Smooth muscle cell (in vitro differentiated cells): Measurements from ENCODE around the gene PXDN. TPM values are rescaled to one million over a fixed set of nuclear protein-coding genes. Genes with fewer than 3 reads are reported as not detected.

Experiments
- DNase-seq: peaks from one replicate; lab custom pipeline; 2025; ENCODE audit not compliant: unreplicated experiment; lab: John Stamatoyannopoulos, UW
- H2AFZ ChIP-seq: fragments of 200-600 bp; sonication (generic); 2 replicates; pipeline ENCODE4 v1.6.0; 2016; ENCODE audit warnings: antibody characterized with exemption, low read depth, mild to moderate bottlenecking
- H3F3A ChIP-seq: fragments of 200-600 bp; sonication (generic); 2 replicates; pipeline ENCODE4 v1.6.0; 2017; ENCODE audit warnings: antibody characterized with exemption, low read depth
- H3K27ac ChIP-seq: fragments of 200-600 bp; sonication (generic); 2 replicates; pipeline ENCODE4 v1.5.1; 2016; ENCODE audit warnings: low read depth, mild to moderate bottlenecking
- H3K27me3 ChIP-seq: fragments of 200-600 bp; sonication (generic); 2 replicates; pipeline ENCODE4 v1.6.1; 2016; ENCODE audit warnings: low read depth, mild to moderate bottlenecking
- H3K36me3 ChIP-seq: fragments of 200-600 bp; sonication (generic); 2 replicates; pipeline ENCODE4 v1.5.1; 2016; ENCODE audit warnings: low read depth
- H3K4me1 ChIP-seq: fragments of 200-600 bp; sonication (generic); 2 replicates; pipeline ENCODE4 v1.5.1; 2016; ENCODE audit warnings: low read depth
- H3K4me2 ChIP-seq: fragments of 200-600 bp; sonication (generic); 2 replicates; pipeline ENCODE4 v1.6.0; 2016; ENCODE audit warnings: mild to moderate bottlenecking
- H3K4me3 ChIP-seq: fragments of 200-600 bp; sonication (generic); 2 replicates; pipeline ENCODE4 v1.5.1; 2016; ENCODE audit warnings: mild to moderate bottlenecking
- H3K79me2 ChIP-seq: fragments of 200-600 bp; sonication (generic); 2 replicates; pipeline ENCODE4 v1.6.0; 2016; ENCODE audit warnings: low read depth, mild to moderate bottlenecking
- H3K9ac ChIP-seq: fragments of 200-600 bp; sonication (generic); 2 replicates; pipeline ENCODE4 v1.6.0; 2016; ENCODE audit warnings: low read depth
- H3K9me3 ChIP-seq: fragments of 200-600 bp; sonication (generic); replicated peaks from 2 replicates; pipeline ENCODE4 v1.5.1; 2016; ENCODE audit warnings: low read depth
- H4K20me1 ChIP-seq: fragments of 200-600 bp; sonication (generic); 2 replicates; pipeline ENCODE4 v1.6.0; 2016; ENCODE audit warnings: low read depth
- WGBS: methylation state at CpG from one replicate; pipeline ENCODE4 v1.1.7; 2016; ENCODE audit warnings: low lambda C conversion rate; 5-methylcytosine and 5-hydroxymethylcytosine counted together
- polyA plus RNA-seq: library from polyadenylated mRNA; unstranded; fragments of >200 nt; fragmentation: Nextera tagmentation; extraction: Ambion mirVana; gene quantifications from 2 replicates; pipeline ENCODE4 v1.2.1, GENCODE V29; 2016
- total RNA-seq: library from RNA; depleted of rRNA; stranded (reverse); fragments of >200 nt; gene quantifications from 2 replicates; pipeline ENCODE4 v1.2.3, GENCODE V29; 2014
- TF ChIP-seq, protein P1 (sequence below): fragments of 200-600 bp; sonication (generic); IDR thresholded peaks from 2 replicates; pipeline ENCODE4 v1.5.1; 2017; ENCODE audit warnings: borderline replicate concordance, mild to moderate bottlenecking, antibody characterized with exemption; ENCODE audit not compliant: insufficient read depth, poor library complexity, severe bottlenecking

Gene PXDN
- total and polyA plus RNA-seq, 2 experiments from 2014 or later, result 328 to 333 TPM

DNA sequence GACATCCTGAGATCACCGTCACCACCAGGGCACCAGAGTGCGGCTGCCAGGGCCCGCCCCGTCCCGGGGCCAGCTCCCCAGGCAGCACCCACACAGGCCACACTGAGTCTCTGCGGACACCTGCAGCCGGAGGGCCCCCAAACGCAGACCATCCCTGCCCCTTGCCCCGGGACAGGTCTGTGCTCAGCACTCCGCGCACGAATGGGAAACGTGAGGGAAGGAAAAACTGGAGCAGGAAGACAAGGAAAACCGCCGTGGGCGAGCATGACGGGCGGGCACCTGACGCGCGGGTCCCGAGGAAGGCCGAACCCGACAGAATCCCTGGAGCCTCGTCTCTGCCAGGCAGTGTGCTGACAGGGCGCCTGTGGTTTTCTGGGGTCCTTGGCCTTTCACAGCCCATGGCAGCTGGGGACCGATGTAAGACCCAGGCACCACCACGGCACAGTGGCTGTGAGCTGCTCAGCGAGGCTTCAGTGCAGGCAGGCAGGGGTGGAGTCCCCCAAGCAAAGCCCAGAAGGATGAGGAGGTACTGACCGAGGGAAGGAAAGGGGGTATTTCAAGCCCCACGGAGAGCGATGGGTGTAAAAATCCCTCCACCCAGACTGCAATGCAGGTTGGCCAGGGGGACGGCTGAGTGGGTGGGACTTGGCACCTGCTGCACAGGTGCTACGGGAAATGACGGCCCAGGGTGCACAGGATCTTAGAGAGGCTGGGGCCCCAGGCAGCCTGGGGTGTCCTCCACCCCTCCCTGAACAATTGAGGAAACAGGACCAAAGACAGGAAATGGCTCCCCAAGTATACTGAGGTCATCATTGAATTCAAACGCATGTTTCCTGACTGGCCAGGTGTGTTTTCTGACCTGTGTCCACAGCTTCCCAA is 59.0 kb downstream of the PXDN start:
- H3K9ac ChIP-seq, result no peak overlapping the region
- WGBS, result 95% methylated on average over 36 of the region's 36 CpGs
- DNase-seq, result no peak

DNA sequence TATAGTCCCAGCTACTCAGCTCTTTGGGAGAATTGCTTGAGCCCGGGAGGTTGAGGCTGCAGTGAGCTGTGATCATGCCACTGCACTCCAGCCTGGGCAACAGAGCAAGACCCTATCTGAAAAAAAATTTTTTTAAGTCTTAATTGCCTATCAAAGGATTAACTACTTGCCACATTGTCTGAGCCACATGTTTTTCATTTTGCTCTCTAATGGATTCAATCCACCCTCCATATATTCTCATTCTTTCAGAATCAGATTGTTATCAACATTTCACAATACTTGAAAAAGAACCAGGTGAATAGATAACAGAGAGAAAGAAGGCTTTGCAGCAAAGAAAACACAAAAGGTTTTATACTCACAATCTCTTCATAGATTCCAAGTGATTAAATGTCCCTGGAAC is 61.0 kb downstream of the PXDN start:
- H3K9ac ChIP-seq, result no peak overlapping the region
- H3K27ac ChIP-seq, result no peak overlapping the region
- whole genome bisulfite sequencing, result 100% methylated on average over 1 of the region's 1 CpG
- H3K36me3 ChIP-seq, result peaks cover 6% of the 10 kb centered on the region
- no peaks in the 10 kb centered on the region for H3K9me3 ChIP-seq
- no peak for DNase-seq
- TF ChIP-seq, protein P1, sequence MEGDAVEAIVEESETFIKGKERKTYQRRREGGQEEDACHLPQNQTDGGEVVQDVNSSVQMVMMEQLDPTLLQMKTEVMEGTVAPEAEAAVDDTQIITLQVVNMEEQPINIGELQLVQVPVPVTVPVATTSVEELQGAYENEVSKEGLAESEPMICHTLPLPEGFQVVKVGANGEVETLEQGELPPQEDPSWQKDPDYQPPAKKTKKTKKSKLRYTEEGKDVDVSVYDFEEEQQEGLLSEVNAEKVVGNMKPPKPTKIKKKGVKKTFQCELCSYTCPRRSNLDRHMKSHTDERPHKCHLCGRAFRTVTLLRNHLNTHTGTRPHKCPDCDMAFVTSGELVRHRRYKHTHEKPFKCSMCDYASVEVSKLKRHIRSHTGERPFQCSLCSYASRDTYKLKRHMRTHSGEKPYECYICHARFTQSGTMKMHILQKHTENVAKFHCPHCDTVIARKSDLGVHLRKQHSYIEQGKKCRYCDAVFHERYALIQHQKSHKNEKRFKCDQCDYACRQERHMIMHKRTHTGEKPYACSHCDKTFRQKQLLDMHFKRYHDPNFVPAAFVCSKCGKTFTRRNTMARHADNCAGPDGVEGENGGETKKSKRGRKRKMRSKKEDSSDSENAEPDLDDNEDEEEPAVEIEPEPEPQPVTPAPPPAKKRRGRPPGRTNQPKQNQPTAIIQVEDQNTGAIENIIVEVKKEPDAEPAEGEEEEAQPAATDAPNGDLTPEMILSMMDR, result no peak
- H3F3A ChIP-seq, result peaks cover 24% of the 10 kb centered on the region
- H3K4me2 ChIP-seq, result no peak overlapping the region
- peaks cover 65% of the 10 kb centered on the region for H4K20me1 ChIP-seq
- no peak overlapping the region for H3K4me3 ChIP-seq
- no peaks in the 10 kb centered on the region for H3K4me1 ChIP-seq
- H2AFZ ChIP-seq, result no peak overlapping the region
- H3K27me3 ChIP-seq, result no peaks in the 10 kb centered on the region
- H3K79me2 ChIP-seq, result peaks cover 14% of the 10 kb centered on the region

More for the DNA sequence above, 59.0 kb downstream of the PXDN start:
- Histone ChIP-seq H4K20me1 (peaks cover 79% of the 10 kb centered on the region), H3F3A (peaks cover 17% of the 10 kb centered on the region), H3K4me1 (no peaks in the 10 kb centered on the region), H3K4me2 (no peak overlapping the region), H2AFZ (no peak overlapping the region), H3K9me3 (no peaks in the 10 kb centered on the region), H3K27ac (peak overlapping the region; percentile 58), H3K4me3 (no peak overlapping the region), H3K79me2 (peaks cover 29% of the 10 kb centered on the region), H3K27me3 (no peaks in the 10 kb centered on the region), H3K36me3 (peaks cover 12% of the 10 kb centered on the region)
- TF ChIP-seq, protein P1, result no peak

DNA sequence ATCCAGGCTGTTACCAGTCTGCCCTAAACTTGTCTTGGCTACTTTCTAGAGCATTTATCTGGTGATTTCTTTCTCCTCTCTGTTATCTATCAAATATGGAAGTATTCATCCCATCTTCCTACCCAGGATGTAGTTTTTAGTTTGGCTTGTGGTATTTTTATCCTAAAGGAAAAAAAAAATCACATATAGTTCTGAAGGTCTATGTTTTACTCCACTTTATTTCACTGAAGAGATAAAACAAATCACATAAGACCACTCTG is 62.2 kb downstream of the PXDN start:
- no peak overlapping the region for H3K4me3 ChIP-seq
- no peak for DNase-seq
- H3K9ac ChIP-seq, result no peak overlapping the region
- no peaks in the 10 kb centered on the region for H3K4me1 ChIP-seq
- TF ChIP-seq, protein P1, result no peak
- peaks cover 60% of the 10 kb centered on the region for H4K20me1 ChIP-seq
- peak overlapping the region; percentile 12 for H3K27ac ChIP-seq
- H2AFZ ChIP-seq, result no peak overlapping the region
- peaks cover 14% of the 10 kb centered on the region for H3K79me2 ChIP-seq
- H3K36me3 ChIP-seq, result peaks cover 6% of the 10 kb centered on the region
- peaks cover 24% of the 10 kb centered on the region for H3F3A ChIP-seq
- no peaks in the 10 kb centered on the region for H3K9me3 ChIP-seq
- no peaks in the 10 kb centered on the region for H3K27me3 ChIP-seq
- no peak overlapping the region for H3K4me2 ChIP-seq
